Tibial nerve (tissue), 4 donors: Measurements from ENCODE around the gene CD81.

ENCODE experiments used
- EP300 ChIP-seq, 2 donors: sonication (generic); formaldehyde crosslinking; IDR thresholded peaks; one replicate each; pipeline ENCODE4 v1.6.1; 2017; ENCODE audit warnings: antibody characterized with exemption in 2 of 2, mild to moderate bottlenecking in 1 of 2
- POLR2A ChIP-seq, 2 donors: fragments of 450-650 bp; IDR thresholded peaks; one replicate each; pipeline ENCODE4 v1.6.1; 2017; ENCODE audit warnings: antibody characterized with exemption in 2 of 2, mild to moderate bottlenecking in 2 of 2, moderate library complexity in 2 of 2
- TF ChIP-seq, protein P1 (sequence below), 5 experiments: fragments of 200-600 bp in 3 of 5; fragments of 450-650 bp in 2 of 5; sonication (generic) in 3 of 5; IDR thresholded peaks; one replicate each; pipeline ENCODE4 v1.5.1; 2016 to 2019; ENCODE audit warnings: antibody characterized with exemption in 5 of 5, mild to moderate bottlenecking in 3 of 5, moderate library complexity in 2 of 5

DNA sequence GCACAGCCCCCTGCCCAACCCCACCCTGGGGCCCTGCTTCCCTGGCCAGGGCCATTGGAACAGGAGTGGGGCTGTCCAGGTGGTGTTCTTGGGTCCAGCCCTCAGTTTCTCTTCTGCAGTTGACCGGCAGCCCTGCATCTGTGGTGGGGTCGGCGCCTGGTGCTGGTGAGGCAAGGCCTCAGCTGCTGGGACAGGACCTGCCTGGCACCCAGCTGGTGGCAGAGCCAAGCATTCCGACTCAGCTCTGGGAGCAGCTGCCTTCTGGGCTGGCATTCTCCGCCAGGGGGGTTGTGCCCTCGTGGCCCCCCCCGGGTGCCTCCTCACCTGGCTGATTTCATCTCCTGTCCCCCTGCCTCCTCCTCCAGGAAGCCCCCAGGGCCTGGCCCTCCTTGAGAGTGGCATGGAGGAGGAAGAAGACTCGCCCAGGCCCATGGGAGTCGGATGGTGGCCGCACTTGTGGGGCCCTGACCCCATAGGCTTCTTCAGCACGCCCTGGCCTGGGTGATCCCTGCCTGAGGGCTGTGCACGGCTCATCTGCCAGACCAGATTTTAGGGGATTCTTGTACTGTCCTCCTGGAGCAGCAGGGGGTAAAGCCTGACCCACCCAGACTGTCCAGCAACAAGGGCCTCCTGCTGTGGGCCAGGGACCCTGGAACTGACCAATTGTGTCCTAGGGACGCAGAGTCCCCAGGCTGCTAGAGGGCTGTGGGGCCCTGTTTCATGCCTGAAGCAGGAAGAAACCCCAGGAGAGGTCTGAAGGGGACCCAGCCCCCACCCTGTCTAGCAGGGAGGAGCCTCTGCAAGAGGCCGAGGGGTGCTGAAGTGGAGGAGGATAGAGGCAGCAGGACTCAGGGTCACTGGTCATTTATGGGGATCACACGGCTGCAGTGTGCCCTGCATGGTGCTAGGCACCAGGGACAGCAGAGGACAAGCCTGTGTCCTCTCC, 11.6 kb downstream of the CD81 start:
- TF ChIP-seq, protein P1, sequence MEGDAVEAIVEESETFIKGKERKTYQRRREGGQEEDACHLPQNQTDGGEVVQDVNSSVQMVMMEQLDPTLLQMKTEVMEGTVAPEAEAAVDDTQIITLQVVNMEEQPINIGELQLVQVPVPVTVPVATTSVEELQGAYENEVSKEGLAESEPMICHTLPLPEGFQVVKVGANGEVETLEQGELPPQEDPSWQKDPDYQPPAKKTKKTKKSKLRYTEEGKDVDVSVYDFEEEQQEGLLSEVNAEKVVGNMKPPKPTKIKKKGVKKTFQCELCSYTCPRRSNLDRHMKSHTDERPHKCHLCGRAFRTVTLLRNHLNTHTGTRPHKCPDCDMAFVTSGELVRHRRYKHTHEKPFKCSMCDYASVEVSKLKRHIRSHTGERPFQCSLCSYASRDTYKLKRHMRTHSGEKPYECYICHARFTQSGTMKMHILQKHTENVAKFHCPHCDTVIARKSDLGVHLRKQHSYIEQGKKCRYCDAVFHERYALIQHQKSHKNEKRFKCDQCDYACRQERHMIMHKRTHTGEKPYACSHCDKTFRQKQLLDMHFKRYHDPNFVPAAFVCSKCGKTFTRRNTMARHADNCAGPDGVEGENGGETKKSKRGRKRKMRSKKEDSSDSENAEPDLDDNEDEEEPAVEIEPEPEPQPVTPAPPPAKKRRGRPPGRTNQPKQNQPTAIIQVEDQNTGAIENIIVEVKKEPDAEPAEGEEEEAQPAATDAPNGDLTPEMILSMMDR (IDR thresholded peaks at IDR 0.05), result no peak
- no peak for TF ChIP-seq POLR2A (IDR thresholded peaks at IDR 0.05)
- no peak for TF ChIP-seq EP300 (IDR thresholded peaks at IDR 0.05)
